HG02571 (cell line): Measurements from ENCODE around the gene UGCG.
"Not testable (repeated sequence)": the region's sequence is repeated elsewhere in the genome, so short reads cannot be mapped to it uniquely, and the experiment has no call there.

Experiments used
- ATAC-seq: cut with Tn5 transposase; IDR thresholded peaks from one replicate; pipeline ENCODE4 v1.9.1; 2021; ENCODE audit warnings: mild to moderate bottlenecking, moderate library complexity; ENCODE audit not compliant: unreplicated experiment

The UGCG gene

DNA sequence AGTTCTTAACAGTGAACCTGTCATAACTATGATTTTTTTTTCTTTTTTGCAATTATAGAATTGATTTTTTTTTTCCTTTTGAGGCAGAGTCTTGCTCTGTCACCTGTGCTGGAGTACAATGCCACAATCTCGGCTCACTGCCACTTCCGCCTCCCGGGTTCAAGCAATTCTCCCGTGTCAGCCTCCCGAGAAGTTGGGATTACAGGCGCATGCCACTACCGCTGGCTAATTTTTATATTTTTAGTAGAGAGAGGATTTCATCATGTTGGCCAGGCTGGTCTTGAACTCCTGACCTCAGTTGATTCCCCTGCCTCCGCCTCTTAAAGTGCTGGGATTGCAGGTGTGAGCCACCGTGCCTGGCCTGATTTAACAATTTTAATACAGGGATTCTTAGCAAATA lies 21.4 kb downstream of the UGCG start:
- ATAC-seq = no peak

DNA sequence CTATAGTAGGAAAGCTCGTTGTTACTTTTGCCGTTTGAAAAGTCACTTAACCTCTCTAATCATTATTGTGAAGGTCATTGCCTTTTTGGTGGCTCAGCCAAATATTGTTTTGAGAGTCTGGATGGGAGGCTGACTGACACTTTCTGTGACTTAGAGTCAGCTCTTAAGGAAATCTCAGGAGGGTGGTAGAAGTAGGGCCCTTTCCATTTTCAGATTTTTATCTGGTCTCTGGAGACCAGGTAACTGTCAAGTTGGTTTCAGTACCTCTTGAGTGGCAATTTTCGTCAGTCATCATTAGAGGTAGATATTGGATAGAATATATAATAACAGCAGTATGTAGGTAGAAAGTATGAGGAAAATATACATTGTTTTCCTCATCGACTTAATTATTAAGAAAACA lies 23.3 kb downstream of the UGCG start:
- no peak for ATAC-seq

DNA sequence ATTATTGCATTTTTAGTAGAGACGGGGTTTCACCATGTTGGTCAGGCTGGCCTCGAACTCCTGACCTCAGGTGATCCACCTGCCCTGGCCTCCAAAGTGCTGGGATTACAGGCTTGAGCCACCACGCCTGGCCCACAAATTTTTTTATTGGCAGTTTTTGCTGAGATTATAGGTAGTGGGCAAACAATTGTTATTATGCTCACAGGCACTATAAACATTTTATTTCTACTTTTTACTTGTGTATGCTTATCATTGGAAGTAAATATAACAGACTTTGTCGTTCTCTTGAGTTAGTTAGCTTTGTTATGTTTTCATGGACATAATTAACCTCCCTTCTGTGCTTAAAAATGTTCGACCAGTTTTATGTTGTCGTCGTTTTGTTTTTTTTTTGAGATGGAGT lies 23.9 kb downstream of the UGCG start:
- no peak for ATAC-seq

DNA sequence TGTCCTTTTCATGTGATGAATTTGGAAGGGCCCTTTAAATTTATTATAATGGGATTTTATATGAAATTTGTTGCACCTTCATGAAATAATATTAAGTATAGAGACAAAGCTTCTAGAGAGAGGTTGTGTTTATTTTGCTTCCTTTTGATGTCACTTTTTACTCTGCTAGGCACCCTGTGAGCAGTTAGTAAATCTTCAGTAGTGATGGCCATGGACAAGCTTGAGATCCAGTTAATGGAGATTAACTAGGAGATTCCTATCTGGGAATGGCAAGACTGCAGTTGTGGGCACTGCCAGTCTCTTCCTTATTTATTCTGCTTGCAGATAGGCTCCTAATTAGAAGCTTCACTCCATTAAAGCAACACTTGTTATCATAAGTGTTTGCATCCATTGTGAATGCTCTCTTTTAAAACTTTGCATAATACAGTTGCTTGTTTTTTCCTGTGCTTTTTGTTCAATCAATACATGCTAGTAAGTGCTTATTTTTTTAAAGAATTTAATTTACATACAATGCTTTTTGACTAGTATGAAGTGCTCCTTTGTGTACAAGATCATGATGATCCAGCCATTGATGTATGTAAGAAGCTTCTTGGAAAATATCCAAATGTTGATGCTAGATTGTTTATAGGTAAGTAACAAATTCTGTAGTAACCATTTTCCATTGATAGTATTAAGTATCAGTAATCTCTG lies 25.9 kb downstream of the UGCG start:
- no peak for ATAC-seq

DNA sequence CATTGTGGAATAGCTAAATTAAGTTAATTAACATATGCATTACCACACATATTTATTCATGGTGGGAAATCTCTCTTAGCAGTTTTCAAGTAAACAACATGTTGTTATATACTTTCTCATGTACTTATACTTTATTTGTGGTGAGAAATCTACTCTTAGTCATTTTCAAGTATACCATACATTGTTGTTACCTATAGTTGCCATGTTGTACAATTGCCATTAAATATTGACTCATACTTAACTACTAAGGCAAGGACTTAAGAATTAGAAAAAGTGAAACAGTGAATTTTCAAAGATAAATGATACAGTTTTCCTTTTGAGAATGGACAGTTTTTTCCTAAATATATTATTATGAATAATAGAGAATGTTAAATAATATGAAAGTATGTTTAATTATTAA lies 27.7 kb downstream of the UGCG start:
- ATAC-seq = no peak

DNA sequence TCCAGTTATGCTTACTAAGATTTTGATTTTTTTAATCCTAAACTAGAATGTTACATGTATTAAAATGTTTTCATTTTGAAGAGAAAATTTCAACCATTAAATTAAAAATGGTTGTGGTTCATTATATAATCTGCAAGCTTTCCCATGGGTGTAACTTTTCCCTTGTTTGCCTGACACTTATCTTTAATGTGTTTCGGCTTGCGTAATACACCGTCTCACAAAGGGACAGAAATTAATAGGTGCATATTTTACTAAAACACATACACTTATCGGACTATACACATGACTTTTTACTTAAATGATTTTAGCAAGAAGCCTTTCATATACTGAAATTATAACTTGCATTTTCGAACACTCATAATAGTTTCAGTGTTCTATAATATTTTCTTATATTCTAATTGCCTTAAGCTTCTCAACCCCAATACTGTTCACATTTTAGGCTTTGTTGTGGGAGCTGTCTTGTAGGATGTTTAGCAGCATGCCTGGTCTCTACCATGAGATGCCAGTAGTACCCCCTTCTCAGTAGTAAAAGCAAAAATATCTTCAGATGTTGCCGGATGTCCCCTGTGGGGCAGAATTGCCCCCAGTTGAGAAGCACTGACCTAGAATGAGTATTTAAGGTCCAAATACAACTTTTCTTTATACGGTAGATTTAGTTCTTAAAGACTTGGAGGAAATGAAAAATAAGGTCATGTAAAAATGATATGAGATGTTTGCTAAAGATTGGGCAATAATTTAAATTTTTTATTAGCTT lies 28.6 kb downstream of the UGCG start:
- ATAC-seq = no peak

DNA sequence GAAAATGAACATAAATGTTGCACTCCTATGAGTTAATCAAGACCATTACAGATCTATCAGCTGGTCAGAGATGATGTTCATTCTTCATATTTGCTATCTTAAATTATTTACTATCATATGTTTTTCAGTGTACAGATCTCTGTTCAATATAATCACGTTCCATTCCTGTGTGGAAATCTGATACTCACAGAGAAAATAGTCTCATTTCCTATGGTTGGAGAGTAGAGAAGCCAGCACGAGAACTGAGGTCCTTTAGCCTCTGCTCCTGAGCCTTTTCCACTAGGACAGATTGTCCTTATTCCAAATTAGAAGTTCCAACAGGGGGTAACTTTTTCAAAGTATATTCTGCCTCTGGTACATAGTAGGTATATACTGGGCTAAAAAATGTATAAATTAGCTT lies 29.2 kb downstream of the UGCG start:
- ATAC-seq = no peak

DNA sequence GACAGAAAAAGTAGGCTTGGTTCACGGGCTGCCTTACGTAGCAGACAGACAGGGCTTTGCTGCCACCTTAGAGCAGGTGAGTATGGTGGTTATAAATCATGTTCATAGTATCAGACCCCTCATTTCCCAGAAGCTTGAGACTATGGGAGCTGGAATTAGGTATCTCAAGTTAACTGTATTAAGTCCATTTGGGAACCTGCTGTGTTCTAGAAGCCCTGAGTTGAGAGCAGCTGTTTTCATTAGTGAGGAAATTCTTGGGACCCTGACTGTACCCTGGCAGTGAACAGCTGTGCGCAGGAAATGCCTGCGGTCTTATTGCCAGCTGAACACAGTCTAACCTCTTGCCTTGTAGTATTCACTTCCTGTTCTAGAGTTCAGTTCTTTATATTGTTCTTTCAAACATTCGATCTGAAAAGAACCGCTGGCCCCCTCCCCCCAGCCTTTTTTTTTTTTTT lies 29.8 kb downstream of the UGCG start:
- peak; percentile 98 for ATAC-seq

DNA sequence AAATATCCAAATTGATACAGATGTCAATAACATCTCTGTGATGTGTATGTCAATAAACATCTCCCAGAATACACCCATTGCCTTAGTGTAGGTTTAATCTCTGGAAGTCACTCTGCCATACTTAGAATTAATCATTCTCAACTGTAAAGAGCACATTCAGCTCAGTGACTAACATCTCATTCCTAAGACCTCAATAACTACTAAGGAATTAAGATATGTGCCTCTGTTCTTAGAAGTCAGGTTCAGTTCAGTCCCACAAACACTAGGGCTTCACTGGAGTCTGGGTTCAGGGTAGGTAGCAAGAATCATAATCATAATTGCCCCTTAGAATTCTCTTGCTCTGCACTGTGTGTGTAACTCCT lies 31.7 kb downstream of the UGCG start:
- no peak for ATAC-seq

DNA sequence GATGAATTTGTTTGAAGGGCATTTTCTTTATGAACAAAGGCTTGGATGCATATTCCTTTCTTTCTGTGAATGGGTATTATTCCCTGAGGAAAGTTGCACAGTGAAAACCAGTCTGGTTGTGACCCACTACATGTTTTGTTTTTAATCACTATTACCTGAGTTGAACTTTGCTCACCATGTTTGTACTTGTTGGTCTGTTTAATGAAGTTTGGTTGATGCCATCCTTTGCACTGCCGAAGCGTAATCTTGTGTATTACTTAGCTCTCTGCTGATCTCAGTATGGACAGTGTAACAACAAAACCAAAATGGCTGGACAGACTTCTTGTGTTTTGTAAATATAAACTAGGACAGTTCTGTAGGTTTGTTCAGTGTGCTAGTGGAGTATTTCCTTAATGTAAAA lies 38.1 kb downstream of the UGCG start:
- no peak for ATAC-seq

DNA sequence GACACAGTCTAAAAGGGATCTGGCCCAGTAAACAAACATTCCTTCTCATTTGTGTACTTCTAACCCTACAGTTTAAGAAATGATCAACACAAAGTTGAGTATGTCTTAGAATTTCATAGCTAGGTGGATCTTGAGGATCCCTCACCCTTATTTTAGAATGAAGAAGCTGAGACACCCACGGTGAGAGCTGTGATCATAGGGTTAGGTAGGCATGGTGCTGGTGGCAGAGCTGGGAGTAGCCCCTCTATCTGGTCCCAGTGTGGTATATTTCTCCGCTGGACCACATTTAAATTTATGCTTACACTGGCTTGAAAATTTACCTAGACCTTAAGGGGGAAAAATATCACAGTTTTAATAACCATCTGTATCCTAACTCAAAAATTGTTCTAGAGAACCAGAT lies 39.8 kb downstream of the UGCG start:
- ATAC-seq = no peak

DNA sequence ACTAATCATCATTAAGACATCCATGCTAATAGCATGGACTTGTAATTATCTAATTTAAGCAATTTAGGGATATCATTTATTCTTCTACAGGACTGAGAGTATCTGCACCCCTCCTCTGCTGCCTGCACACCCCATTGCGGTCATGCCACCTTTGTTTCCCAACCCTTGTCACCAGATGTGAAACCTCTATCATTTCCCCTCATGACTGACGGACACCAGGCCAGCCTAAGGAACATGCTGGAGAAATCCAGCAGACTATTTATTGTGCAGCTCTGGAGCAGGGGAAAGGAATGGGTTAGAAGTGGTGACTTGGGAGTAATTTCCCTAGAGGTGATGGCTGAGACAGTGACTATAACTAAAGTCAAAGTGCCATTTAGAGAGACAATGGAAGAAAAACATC lies 40.7 kb downstream of the UGCG start:
- ATAC-seq = no peak

DNA sequence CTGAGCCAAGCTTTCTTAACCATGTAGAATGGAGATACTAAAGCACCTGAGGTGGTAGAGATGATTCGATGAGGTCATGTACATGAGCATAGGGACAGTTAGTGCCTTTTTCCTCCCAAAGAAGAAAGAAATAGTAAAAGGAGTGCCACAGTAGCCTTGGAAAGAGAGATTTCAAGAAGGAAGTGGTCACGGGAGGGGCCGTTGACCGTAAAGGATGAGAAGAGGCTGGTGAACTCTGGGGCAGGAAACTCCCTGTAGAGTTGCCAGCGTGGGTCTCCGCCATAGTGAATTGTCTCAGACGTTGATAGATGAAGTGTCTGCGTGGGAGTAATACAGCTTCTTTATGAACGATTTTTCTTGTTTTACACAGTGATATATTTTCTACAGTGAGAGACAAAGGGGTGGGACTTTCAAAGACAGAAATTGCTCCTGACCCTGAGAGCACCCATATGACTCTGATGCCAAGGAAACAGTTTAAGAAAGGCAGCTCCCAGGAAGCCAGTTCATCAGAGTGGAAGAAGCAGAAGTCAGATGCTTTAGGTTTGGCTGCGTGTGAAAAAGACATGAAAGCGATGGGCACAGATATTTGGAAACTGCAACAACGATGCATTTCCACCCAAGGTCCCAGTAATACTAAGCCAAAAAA lies 41.3 kb downstream of the UGCG start:
- ATAC-seq = peak; percentile 66

DNA sequence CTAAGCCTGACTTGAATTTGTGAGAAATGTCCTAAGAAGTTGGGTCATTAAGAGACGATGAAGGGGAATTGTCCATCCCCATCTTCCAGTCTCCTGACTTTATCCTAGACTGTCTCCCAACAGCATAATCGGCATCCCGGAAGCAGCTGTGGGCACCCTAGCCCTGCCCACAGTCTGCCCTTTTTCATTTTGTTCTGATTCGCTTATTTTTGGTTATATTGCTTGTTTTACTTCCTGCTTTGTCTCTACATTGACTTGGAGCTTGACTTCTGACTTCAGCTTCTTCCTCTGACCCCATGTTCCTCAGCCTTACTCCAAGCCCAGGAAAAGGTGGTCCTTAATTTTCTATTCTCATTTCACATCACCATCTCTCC lies 41.8 kb downstream of the UGCG start:
- no peak for ATAC-seq

DNA sequence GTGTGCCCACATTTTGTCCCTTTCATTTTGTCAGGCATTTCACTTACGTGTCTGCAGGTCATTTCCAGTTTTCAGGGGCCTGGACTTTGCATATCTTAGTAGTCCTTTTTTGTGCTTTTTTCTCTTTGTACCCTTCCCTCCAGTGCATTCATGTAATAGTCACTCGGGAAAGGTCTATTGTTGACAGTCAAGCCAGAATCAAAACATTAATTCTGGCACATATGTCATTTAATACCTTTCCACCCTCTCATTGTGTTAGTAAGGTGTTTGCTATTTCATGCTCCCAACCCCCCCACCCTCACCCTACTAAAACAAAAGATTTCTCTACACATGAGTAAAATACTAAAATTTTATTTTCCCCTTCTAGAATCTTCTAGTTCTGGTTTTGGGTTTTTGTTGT lies 42.7 kb downstream of the UGCG start:
- ATAC-seq = no peak

DNA sequence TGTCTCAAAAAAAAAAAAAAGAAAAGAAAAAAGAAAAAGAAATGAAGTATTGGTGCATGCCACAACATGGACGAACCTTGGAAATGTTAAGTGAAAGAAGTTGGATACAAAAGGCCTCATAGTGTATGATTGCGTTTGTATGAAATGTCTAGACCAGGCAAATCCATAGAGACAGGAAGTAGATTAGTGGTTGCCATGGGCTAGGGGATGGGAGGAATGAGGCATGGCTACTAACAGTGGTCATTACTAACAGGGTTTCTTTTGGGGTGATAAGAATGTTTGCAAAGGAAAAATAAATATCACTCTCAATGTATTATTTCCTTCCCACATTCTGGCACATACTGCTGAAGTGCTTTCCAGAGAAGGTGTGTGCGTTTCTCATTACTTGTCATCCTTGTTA lies 44.1 kb downstream of the UGCG start:
- no peak for ATAC-seq

DNA sequence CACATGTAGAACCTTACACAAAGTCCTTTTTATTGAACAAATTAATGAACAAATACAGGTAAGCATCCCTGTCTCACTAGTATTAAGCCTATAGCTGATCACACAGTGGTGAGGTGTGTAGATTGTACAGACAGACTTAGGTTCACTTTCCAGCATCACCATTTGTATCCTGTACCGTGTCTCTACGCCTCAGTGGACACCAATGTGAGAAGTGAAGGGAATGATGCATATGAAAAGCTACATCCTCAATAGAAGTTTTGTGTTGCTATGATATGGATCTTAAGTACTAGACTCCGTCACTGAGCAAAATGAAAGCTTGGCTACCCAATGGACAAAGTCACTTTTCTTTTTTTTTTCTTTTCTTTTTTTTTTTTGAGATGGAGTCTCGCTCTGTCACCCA lies 46.6 kb downstream of the UGCG start:
- no peak for ATAC-seq

DNA sequence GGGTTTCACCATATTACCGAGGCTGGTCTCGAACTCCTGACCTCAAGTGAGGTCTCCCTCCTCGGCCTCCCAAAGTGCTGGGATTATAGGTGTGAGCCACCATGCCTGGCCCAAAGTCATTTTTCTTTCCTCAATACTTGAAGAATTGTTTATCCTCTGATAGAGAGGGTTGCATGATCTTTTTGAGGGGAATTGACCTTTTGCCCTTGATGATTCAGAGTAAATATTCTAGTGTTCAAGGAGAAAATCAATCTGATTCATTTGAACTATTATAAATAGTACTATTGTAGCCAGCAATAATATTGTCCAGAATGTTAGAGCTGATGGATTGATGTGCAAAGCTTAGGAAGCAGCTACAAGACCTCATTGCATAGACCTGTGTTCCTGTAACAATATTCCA lies 47.1 kb downstream of the UGCG start:
- no peak for ATAC-seq

DNA sequence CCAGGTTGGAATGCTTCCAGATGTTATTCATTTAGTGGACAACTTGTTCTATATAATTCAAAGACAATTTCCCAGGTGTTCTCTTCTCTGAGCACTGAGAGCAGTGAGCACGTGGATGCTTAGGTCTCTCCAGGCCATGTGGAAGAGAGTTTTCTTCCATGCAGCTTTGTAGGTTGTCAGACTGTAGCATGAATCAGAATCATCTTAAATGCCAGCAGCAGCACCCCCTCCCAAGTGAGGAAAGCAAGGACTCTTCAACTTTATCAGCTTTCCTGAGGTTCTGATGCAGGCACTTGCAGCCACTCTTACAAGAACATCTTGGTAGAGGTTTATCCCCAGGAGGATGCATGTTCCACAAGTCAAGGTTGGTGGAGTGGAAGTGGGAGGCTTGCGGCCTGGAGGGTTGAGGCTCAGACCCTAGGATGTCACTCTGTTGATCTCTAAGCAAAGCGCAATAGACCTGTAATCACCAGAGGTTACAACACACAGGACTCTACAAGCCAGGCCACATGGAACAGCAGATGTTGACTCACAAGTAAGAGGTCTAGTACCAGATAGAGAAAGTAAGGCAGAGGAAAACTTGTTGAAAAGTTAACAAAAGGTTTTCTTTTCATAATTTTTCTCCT lies 47.7 kb downstream of the UGCG start:
- ATAC-seq = no peak

DNA sequence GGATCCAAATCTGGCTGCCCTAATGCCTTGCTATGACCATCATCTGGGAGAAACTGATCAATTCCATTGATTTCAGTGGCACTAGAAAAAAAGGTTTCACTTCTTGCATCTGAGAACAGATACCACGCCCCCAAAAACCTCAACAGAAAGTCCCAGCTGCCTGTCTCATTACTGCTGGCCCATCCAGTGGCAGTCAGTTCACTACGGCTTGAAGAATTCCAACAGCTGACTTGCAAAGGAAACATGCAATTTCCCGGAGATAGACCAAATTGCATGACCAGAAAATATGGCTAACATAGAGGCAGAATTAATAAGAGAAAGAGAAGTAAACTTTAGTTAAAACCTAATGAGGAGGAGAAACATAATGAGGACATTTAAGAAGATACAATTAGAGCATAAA lies 48.6 kb downstream of the UGCG start:
- peak; percentile 89 for ATAC-seq

DNA sequence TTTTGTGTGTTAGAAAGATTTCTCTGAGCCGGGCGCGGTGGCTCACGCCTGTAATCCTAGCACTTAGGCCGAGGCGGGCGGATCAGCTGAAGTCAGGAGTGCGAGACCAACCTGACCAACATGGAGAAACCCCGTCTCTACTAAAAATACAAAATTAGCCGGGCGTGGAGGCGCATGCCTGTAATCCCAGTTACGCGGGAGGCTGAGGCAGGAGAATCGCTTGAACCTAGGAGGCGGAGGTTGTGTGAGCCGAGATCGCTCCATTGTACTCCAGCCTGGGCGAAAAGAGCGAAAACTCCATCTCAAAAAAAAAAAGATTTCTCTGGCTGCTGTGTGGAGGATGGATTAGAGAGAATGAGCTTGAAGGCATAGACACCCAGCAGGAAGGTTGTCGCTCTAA lies 51.5 kb downstream of the UGCG start:
- ATAC-seq = not testable (repeated sequence)

DNA sequence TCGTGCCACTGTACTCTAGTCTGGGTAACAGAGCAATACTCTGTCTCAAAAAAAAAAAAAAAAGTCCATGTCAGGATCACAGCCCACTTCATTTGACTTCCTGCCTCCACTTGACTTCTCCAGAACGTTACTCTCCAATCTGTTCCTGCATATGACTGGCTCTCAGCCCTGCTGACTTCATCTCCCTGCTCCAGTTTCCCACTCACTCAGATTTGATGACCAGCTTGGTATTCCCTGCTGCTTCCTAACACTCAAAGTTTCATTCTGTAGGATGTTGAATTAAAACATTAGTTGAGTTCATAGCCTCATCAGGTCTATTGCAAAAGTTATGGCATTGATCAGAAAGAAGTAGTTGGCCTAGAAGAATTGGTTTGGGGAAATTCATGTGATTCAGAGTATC lies 52.3 kb downstream of the UGCG start:
- ATAC-seq = no peak
